SK-N-SH treated with all-trans-retinoic acid at 6 μM for 48 hours (cell line): ENCODE results near the gene AHI1.

Experiments
- ATAC-seq: fragments of 200-7000 bp; cut with Tn5 transposase; 3 replicates; pipeline ENCODE4 v1.9.1; 2020; ENCODE audit warnings: mild to moderate bottlenecking, moderate library complexity
- GLIS3 ChIP-seq: fragments of 250-450 bp; sonication (Bioruptor Pico); IDR thresholded peaks from 2 replicates; pipeline ENCODE4 v1.5.0; 2020; ENCODE audit warnings: mild to moderate bottlenecking, moderate library complexity
- ISL1 ChIP-seq: fragments of 250-450 bp; sonication (Bioruptor Pico); IDR thresholded peaks from 2 replicates; pipeline ENCODE4 v2.1.2; 2022; ENCODE audit warnings: mild to moderate bottlenecking, moderate library complexity
- OSR1 ChIP-seq: fragments of 250-450 bp; sonication (Bioruptor Pico); IDR thresholded peaks from 2 replicates; pipeline ENCODE4 v1.8.0; 2022; ENCODE audit warnings: moderate library complexity, mild to moderate bottlenecking, inconsistent platforms
- PPARA ChIP-seq: fragments of 250-450 bp; sonication (Bioruptor Pico); IDR thresholded peaks from 2 replicates; pipeline ENCODE4 v1.5.0; 2020; ENCODE audit warnings: mild to moderate bottlenecking, borderline replicate concordance
- SNAI2 ChIP-seq: fragments of 250-450 bp; sonication (Bioruptor Pico); IDR thresholded peaks from 2 replicates; pipeline ENCODE4 v1.5.0; 2020; ENCODE audit warnings: mild to moderate bottlenecking, moderate library complexity
- TCF4 ChIP-seq: fragments of 250-450 bp; sonication (Bioruptor Pico); IDR thresholded peaks from 2 replicates; pipeline ENCODE4 v1.8.0; 2021; ENCODE audit warnings: mild to moderate bottlenecking, moderate library complexity, borderline replicate concordance
- ZFP3 ChIP-seq: fragments of 250-450 bp; sonication (Bioruptor Pico); IDR thresholded peaks from 2 replicates; pipeline ENCODE4 v1.5.0; 2020; ENCODE audit warnings: mild to moderate bottlenecking, moderate library complexity
- ZFP30 ChIP-seq: fragments of 450-650 bp; formaldehyde crosslinking; IDR thresholded peaks from 2 replicates; pipeline ENCODE4 v1.5.0; 2022; ENCODE audit warnings: mild to moderate bottlenecking, moderate library complexity
- ZNF70 ChIP-seq: fragments of 450-650 bp; formaldehyde crosslinking; IDR thresholded peaks from 2 replicates; pipeline ENCODE4 v1.5.0; 2020; ENCODE audit warnings: mild to moderate bottlenecking, moderate library complexity
- ZNF8 ChIP-seq: fragments of 450-650 bp; formaldehyde crosslinking; IDR thresholded peaks from 2 replicates; pipeline ENCODE4 v1.5.0; 2020; ENCODE audit warnings: mild to moderate bottlenecking, moderate library complexity
- TF ChIP-seq, protein P1 (sequence below): fragments of 250-450 bp; sonication (Bioruptor Pico); IDR thresholded peaks from 2 replicates; pipeline ENCODE4 v1.8.0; 2020; ENCODE audit warnings: mild to moderate bottlenecking, moderate library complexity, borderline replicate concordance
- TF ChIP-seq, protein P2 (sequence below): fragments of 250-450 bp; sonication (Bioruptor Pico); IDR thresholded peaks from 2 replicates; pipeline ENCODE4 v1.5.1; 2020; ENCODE audit warnings: low read depth, mild to moderate bottlenecking, moderate library complexity
- TF ChIP-seq, protein P3 (sequence below): fragments of 250-450 bp; sonication (Bioruptor Pico); IDR thresholded peaks from 2 replicates; pipeline ENCODE4 v1.5.0; 2020; ENCODE audit warnings: mild to moderate bottlenecking, moderate library complexity

Gene AHI1

DNA sequence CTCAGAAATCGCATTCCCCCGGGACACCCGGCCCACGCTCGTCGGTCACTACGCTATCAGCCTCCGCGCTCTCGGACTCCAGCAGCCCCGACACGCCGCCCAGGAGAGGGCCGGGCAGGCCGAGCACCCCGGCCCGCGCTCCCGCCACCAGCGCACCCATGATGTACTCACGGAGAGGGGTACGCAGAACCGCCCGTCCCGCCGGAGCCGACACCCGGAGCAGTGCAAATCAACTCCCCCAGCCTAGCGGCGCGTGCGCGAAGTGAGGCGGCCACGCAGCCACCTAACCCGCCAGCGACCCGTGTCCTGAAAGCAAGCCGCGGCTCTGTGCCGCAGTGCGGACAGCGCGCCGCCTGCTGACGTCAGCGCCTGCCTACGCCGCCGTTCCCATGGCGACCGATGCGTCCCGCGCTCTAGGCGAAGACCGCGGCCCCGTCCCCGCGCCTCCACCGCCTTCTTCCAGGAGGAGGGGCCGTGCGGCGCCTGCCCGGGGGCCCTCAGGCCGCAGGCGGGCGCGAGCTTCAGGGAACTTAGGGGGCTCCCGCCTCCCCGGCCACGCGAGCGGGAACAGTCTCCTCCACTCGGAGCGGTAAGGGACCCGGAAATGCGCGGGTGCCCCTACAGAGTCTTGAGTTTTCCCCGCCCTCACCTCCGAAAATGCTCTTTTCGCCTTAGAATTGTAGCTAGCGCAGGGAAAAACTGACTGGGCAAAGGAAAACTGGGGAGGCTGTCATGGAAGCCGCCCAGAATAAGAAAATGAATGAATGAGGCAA is at the start of gene AHI1:
AHI1 (minus strand) TSS at position 329 of the 773 bp plus-strand sequence. CDS start 5,503 bp downstream, outside the sequence.
- TF ChIP-seq, protein P1, sequence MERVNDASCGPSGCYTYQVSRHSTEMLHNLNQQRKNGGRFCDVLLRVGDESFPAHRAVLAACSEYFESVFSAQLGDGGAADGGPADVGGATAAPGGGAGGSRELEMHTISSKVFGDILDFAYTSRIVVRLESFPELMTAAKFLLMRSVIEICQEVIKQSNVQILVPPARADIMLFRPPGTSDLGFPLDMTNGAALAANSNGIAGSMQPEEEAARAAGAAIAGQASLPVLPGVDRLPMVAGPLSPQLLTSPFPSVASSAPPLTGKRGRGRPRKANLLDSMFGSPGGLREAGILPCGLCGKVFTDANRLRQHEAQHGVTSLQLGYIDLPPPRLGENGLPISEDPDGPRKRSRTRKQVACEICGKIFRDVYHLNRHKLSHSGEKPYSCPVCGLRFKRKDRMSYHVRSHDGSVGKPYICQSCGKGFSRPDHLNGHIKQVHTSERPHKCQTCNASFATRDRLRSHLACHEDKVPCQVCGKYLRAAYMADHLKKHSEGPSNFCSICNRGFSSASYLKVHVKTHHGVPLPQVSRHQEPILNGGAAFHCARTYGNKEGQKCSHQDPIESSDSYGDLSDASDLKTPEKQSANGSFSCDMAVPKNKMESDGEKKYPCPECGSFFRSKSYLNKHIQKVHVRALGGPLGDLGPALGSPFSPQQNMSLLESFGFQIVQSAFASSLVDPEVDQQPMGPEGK = peak; percentile 15; the same call in 1 of the 2 replicates
- TF ChIP-seq, protein P2, sequence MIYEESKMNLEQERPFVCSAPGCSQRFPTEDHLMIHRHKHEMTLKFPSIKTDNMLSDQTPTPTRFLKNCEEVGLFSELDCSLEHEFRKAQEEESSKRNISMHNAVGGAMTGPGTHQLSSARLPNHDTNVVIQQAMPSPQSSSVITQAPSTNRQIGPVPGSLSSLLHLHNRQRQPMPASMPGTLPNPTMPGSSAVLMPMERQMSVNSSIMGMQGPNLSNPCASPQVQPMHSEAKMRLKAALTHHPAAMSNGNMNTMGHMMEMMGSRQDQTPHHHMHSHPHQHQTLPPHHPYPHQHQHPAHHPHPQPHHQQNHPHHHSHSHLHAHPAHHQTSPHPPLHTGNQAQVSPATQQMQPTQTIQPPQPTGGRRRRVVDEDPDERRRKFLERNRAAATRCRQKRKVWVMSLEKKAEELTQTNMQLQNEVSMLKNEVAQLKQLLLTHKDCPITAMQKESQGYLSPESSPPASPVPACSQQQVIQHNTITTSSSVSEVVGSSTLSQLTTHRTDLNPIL (CRISPR knock-in tag) = no peak
- TF ChIP-seq, protein P3, sequence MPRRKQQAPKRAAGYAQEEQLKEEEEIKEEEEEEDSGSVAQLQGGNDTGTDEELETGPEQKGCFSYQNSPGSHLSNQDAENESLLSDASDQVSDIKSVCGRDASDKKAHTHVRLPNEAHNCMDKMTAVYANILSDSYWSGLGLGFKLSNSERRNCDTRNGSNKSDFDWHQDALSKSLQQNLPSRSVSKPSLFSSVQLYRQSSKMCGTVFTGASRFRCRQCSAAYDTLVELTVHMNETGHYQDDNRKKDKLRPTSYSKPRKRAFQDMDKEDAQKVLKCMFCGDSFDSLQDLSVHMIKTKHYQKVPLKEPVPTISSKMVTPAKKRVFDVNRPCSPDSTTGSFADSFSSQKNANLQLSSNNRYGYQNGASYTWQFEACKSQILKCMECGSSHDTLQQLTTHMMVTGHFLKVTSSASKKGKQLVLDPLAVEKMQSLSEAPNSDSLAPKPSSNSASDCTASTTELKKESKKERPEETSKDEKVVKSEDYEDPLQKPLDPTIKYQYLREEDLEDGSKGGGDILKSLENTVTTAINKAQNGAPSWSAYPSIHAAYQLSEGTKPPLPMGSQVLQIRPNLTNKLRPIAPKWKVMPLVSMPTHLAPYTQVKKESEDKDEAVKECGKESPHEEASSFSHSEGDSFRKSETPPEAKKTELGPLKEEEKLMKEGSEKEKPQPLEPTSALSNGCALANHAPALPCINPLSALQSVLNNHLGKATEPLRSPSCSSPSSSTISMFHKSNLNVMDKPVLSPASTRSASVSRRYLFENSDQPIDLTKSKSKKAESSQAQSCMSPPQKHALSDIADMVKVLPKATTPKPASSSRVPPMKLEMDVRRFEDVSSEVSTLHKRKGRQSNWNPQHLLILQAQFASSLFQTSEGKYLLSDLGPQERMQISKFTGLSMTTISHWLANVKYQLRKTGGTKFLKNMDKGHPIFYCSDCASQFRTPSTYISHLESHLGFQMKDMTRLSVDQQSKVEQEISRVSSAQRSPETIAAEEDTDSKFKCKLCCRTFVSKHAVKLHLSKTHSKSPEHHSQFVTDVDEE (CRISPR knock-in tag) = peak; percentile 39; the same call in 1 of the 2 replicates
- TF ChIP-seq ZFP3 (peak; percentile 59; the same call in 1 of the 2 replicates), ISL1 (no peak), ZNF8 (CRISPR knock-in tag) (0 out of 2 replicates have a peak, but pooled peaks have one; percentile 25)

DNA sequence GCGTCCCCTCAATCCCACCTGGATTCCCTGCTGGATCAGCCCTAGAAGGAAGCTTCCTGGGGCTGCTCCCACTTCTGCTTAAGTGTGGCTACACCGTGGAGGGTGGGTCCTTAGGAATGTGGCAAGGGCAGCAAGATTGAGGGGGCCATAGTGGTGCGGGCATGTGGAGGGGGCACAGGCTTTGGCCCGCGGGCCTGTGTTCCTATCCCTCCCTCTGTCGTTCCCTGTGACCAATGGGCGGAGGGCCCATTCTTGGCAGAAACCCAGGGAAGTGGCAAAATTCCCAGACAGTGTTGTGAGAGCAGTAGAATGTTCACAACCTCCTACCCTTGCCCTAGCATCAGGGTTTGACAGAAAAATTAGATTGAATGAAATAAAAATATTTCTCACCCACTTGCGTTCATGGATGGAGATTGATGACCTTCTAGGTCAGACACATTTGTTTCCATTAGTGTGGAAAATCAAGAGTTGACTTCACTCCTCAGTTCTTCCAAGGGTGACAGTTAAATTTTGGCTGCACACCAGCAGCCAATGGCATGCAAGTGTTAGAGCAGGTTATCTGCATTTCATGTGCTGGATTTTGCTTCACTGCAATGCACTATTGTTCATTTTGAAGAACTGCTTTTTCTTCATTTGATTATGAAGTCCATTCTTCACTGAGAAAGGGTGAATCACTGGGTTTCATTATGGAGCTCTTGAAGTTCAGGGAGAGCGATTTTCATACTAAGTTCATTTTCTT is 49.3 kb upstream of the AHI1 start:
- no peak for ATAC-seq
- TF ChIP-seq TCF4 (CRISPR knock-in tag) = no peak
- TF ChIP-seq, protein P2 (CRISPR knock-in tag) = no peak
- TF ChIP-seq, protein P3 (CRISPR knock-in tag) = no peak

More for the DNA sequence above, at the start of gene AHI1:
- ATAC-seq = peak; percentile 95

DNA sequence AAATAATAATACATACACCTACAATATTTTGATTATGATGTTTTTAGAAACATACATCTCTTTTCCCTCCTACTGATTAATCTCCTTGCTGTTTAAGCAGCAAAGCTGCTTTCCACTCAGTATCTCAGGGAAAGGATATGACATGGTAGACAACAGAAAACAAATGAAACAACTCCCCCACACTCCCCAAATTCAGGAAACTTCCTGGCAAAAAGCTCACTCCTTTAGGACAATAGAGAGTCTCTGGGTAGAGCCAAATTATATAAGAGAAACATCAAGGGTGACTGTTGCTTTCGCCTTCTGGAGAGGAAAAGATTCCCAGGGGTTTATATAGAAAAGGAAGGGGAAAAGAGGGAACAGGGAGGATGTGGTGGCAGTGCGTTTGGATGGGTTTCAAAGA is 48.7 kb upstream of the AHI1 start:
- no peak for ATAC-seq
- TF ChIP-seq ISL1 (no peak), SNAI2 (CRISPR knock-in tag) (no peak), PPARA (no peak), GLIS3 (CRISPR knock-in tag) (no peak), ZFP30 (CRISPR knock-in tag) (no peak), ZNF70 (CRISPR knock-in tag) (no peak), OSR1 (CRISPR knock-in tag) (no peak)
- TF ChIP-seq, protein P2 (CRISPR knock-in tag) = no peak
